HepG2 (cell line): ENCODE data around the gene NAA30.

Experiments
- GATAD2A ChIP-seq: IDR thresholded peaks from 2 replicates; pipeline ENCODE4 v1.6.1; 2016
- MED1 ChIP-seq: sonication (generic); formaldehyde crosslinking; IDR thresholded peaks from 2 replicates; pipeline ENCODE4 v1.4.0; 2020; ENCODE audit warnings: missing genetic modification reagents
- RFX1 ChIP-seq: fragments of 450-650 bp; IDR thresholded peaks from 2 replicates; pipeline ENCODE4 v1.6.1; 2017
- SRSF1 ChIP-seq: fragments of 200-400 bp; formaldehyde crosslinking; optimal IDR thresholded peaks from 2 replicates; pipeline ENCODE3; 2017; ENCODE audit warnings: mild to moderate bottlenecking, low read depth, low read length, moderate library complexity
- SUZ12 ChIP-seq: fragments of 150-350 bp; IDR thresholded peaks from 2 replicates; pipeline ENCODE4 v1.6.1; 2014; ENCODE audit warnings: low read depth, low read length
- TBL1XR1 ChIP-seq: fragments of 150-350 bp; IDR thresholded peaks from 2 replicates; pipeline ENCODE4 v1.6.1; 2014; ENCODE audit warnings: borderline replicate concordance, low read length; ENCODE audit not compliant: partially characterized antibody
- ZBTB20 ChIP-seq: sonication (generic); formaldehyde crosslinking; IDR thresholded peaks from 2 replicates; pipeline ENCODE4 v1.8.1; 2023; ENCODE audit warnings: missing genetic modification reagents, low read depth, mild to moderate bottlenecking, borderline replicate concordance
- ZBTB7B ChIP-seq: sonication (generic); formaldehyde crosslinking; IDR thresholded peaks from 2 replicates; pipeline ENCODE4 v1.4.0; 2020; ENCODE audit warnings: missing genetic modification reagents
- TF ChIP-seq, protein P1 (sequence below), 2 experiments: IDR thresholded peaks; 2 replicates each; pipeline ENCODE4 v1.6.1; 2011 to 2012; ENCODE audit warnings: low read length in 2 of 2, borderline replicate concordance in 1 of 2, low read depth in 1 of 2, mild to moderate bottlenecking in 1 of 2, moderate library complexity in 1 of 2
- TF ChIP-seq, protein P2 (sequence below): IDR thresholded peaks from 2 replicates; pipeline ENCODE4 v1.6.1; 2016
- TF ChIP-seq, protein P3 (sequence below): sonication (generic); formaldehyde crosslinking; IDR thresholded peaks from 2 replicates; pipeline ENCODE4 v1.4.0; 2020; ENCODE audit warnings: low read depth, missing genetic modification reagents
- TF ChIP-seq, protein P4 (sequence below): sonication (generic); formaldehyde crosslinking; IDR thresholded peaks from 2 replicates; pipeline ENCODE4 v1.5.0; 2020; ENCODE audit warnings: mild to moderate bottlenecking, missing genetic modification reagents, moderate library complexity

DNA sequence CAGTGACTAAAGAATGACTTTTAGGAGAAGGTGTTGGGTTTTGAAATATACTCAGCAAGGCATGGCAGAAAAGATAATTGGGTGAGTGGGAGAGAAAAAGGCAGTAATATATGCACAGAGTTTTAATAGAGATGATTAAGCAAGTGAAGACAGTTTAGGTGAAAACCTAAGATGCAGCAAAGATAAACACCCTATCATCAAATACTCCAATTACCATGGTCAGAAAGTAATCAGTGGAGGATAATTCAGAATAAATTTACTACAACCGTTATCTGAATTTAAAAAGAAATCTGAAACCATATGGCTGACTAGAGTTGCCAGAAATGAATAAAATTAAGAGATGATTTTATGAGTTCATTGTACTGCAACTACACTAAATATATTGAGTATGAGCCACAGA, 26.8 kb downstream of the NAA30 start:
- TF ChIP-seq SRSF1, result no peak
- TF ChIP-seq, protein P1, sequence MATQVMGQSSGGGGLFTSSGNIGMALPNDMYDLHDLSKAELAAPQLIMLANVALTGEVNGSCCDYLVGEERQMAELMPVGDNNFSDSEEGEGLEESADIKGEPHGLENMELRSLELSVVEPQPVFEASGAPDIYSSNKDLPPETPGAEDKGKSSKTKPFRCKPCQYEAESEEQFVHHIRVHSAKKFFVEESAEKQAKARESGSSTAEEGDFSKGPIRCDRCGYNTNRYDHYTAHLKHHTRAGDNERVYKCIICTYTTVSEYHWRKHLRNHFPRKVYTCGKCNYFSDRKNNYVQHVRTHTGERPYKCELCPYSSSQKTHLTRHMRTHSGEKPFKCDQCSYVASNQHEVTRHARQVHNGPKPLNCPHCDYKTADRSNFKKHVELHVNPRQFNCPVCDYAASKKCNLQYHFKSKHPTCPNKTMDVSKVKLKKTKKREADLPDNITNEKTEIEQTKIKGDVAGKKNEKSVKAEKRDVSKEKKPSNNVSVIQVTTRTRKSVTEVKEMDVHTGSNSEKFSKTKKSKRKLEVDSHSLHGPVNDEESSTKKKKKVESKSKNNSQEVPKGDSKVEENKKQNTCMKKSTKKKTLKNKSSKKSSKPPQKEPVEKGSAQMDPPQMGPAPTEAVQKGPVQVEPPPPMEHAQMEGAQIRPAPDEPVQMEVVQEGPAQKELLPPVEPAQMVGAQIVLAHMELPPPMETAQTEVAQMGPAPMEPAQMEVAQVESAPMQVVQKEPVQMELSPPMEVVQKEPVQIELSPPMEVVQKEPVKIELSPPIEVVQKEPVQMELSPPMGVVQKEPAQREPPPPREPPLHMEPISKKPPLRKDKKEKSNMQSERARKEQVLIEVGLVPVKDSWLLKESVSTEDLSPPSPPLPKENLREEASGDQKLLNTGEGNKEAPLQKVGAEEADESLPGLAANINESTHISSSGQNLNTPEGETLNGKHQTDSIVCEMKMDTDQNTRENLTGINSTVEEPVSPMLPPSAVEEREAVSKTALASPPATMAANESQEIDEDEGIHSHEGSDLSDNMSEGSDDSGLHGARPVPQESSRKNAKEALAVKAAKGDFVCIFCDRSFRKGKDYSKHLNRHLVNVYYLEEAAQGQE (IDR thresholded peaks at IDR 0.05; ENCODE audit: borderline replicate concordance in 1 of 2, low read depth in 1 of 2, low read length in 2 of 2), result no peak
- TF ChIP-seq TBL1XR1, result no peak
- no peak for TF ChIP-seq ZBTB7B (CRISPR knock-in tag)
- no peak for TF ChIP-seq SUZ12
- TF ChIP-seq, protein P2, sequence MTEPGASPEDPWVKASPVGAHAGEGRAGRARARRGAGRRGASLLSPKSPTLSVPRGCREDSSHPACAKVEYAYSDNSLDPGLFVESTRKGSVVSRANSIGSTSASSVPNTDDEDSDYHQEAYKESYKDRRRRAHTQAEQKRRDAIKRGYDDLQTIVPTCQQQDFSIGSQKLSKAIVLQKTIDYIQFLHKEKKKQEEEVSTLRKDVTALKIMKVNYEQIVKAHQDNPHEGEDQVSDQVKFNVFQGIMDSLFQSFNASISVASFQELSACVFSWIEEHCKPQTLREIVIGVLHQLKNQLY (CRISPR knock-in tag), result no peak
- no peak for TF ChIP-seq RFX1
- TF ChIP-seq, protein P3, sequence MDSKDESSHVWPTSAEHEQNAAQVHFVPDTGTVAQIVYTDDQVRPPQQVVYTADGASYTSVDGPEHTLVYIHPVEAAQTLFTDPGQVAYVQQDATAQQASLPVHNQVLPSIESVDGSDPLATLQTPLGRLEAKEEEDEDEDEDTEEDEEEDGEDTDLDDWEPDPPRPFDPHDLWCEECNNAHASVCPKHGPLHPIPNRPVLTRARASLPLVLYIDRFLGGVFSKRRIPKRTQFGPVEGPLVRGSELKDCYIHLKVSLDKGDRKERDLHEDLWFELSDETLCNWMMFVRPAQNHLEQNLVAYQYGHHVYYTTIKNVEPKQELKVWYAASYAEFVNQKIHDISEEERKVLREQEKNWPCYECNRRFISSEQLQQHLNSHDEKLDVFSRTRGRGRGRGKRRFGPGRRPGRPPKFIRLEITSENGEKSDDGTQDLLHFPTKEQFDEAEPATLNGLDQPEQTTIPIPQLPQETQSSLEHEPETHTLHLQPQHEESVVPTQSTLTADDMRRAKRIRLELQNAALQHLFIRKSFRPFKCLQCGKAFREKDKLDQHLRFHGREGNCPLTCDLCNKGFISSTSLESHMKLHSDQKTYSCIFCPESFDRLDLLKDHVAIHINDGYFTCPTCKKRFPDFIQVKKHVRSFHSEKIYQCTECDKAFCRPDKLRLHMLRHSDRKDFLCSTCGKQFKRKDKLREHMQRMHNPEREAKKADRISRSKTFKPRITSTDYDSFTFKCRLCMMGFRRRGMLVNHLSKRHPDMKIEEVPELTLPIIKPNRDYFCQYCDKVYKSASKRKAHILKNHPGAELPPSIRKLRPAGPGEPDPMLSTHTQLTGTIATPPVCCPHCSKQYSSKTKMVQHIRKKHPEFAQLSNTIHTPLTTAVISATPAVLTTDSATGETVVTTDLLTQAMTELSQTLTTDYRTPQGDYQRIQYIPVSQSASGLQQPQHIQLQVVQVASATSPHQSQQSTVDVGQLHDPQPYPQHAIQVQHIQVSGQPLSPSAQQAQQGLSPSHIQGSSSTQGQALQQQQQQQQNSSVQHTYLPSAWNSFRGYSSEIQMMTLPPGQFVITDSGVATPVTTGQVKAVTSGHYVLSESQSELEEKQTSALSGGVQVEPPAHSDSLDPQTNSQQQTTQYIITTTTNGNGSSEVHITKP, result no peak
- TF ChIP-seq MED1 (CRISPR knock-in tag), result no peak
- no peak for TF ChIP-seq GATAD2A (CRISPR knock-in tag)
- no peak for TF ChIP-seq ZBTB20 (CRISPR knock-in tag)
- TF ChIP-seq, protein P4, sequence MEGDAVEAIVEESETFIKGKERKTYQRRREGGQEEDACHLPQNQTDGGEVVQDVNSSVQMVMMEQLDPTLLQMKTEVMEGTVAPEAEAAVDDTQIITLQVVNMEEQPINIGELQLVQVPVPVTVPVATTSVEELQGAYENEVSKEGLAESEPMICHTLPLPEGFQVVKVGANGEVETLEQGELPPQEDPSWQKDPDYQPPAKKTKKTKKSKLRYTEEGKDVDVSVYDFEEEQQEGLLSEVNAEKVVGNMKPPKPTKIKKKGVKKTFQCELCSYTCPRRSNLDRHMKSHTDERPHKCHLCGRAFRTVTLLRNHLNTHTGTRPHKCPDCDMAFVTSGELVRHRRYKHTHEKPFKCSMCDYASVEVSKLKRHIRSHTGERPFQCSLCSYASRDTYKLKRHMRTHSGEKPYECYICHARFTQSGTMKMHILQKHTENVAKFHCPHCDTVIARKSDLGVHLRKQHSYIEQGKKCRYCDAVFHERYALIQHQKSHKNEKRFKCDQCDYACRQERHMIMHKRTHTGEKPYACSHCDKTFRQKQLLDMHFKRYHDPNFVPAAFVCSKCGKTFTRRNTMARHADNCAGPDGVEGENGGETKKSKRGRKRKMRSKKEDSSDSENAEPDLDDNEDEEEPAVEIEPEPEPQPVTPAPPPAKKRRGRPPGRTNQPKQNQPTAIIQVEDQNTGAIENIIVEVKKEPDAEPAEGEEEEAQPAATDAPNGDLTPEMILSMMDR (CRISPR knock-in tag), result no peak
